C4-2B (cell line): ENCODE data around the gene SLC38A1.

Experiments
- H3K27ac ChIP-seq: fragments of 450-650 bp; 2 replicates; pipeline ENCODE4 v1.5.1; 2017
- CTCF ChIP-seq: fragments of 450-650 bp; conservative IDR thresholded peaks from 2 replicates; pipeline ENCODE4 v1.5.1; 2017; ENCODE audit warnings: mild to moderate bottlenecking
- ZFX ChIP-seq: fragments of 450-650 bp; IDR thresholded peaks from 2 replicates; pipeline ENCODE4 v1.6.1; 2017

The SLC38A1 gene

GRCh38 chr12:46134852-46135251, 134.0 kb downstream of the SLC38A1 start:
- TF ChIP-seq CTCF, result no peak
- TF ChIP-seq ZFX, result no peak
- H3K27ac ChIP-seq, result no peak overlapping the region

- TF ChIP-seq ZFX, result no peak
- TF ChIP-seq CTCF, result no peak
- no peak overlapping the region for H3K27ac ChIP-seq
Observed at GRCh38 chr12:46134205-46134811, 134.5 kb downstream of the SLC38A1 start.

- no peak overlapping the region for H3K27ac ChIP-seq
- TF ChIP-seq CTCF (no peak), ZFX (no peak)
Observed at GRCh38 chr12:46133751-46134150, 135.1 kb downstream of the SLC38A1 start.
